Neural cell (in vitro differentiated cells): ENCODE results near the gene AHSG.

Source experiments
- EP300 ChIP-seq: fragments of 450-650 bp; conservative IDR thresholded peaks from 2 replicates; pipeline ENCODE4 v1.6.1; 2014; ENCODE audit warnings: antibody characterized with exemption, mild to moderate bottlenecking, moderate library complexity; ENCODE audit not compliant: poor library complexity, severe bottlenecking
- EZH2 ChIP-seq: fragments of 200-600, 300-800 bp; shearing (Covaris generic), sonication (generic); IDR thresholded peaks from 2 replicates; pipeline ENCODE4 v1.6.1; 2014; ENCODE audit warnings: antibody characterized with exemption, low read length, borderline replicate concordance, mild to moderate bottlenecking; ENCODE audit not compliant: insufficient read depth, poor library complexity, severe bottlenecking
- RAD21 ChIP-seq: fragments of 450-650 bp; conservative IDR thresholded peaks from 2 replicates; pipeline ENCODE4 v1.6.1; 2014; ENCODE audit warnings: antibody characterized with exemption, mild to moderate bottlenecking, moderate library complexity
- SMC3 ChIP-seq: fragments of 450-650 bp; conservative IDR thresholded peaks from 2 replicates; pipeline ENCODE4 v1.6.1; 2014; ENCODE audit warnings: antibody characterized with exemption, mild to moderate bottlenecking, moderate library complexity; ENCODE audit not compliant: poor library complexity
- TF ChIP-seq, protein P1 (sequence below): fragments of 450-650 bp; IDR thresholded peaks from 2 replicates; pipeline ENCODE4 v1.5.1; 2014; ENCODE audit warnings: antibody characterized with exemption, mild to moderate bottlenecking, moderate library complexity; ENCODE audit not compliant: poor library complexity, severe bottlenecking
- TF ChIP-seq, protein P2 (sequence below): IDR thresholded peaks from 2 replicates; pipeline ENCODE4 v1.6.1; 2012; ENCODE audit warnings: borderline replicate concordance

DNA sequence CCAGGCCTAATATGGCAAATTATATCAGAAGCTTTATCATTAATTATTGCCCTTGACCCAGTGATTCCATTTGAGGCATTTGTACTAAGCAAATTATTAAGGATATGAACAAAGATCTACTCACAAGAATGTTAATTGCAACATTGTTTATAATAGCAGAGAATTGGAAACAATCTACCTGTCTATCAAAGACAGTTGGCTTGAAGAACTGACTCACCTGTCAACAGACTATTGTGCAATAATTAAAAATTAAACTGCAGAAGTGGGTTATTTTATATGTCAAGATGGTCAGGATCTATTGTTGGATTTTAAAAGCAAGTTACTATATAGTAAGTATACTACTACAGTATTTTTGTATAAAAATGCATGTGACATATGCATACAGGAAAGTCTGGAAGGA, 20.6 kb downstream of the AHSG start:
- TF ChIP-seq, protein P1, sequence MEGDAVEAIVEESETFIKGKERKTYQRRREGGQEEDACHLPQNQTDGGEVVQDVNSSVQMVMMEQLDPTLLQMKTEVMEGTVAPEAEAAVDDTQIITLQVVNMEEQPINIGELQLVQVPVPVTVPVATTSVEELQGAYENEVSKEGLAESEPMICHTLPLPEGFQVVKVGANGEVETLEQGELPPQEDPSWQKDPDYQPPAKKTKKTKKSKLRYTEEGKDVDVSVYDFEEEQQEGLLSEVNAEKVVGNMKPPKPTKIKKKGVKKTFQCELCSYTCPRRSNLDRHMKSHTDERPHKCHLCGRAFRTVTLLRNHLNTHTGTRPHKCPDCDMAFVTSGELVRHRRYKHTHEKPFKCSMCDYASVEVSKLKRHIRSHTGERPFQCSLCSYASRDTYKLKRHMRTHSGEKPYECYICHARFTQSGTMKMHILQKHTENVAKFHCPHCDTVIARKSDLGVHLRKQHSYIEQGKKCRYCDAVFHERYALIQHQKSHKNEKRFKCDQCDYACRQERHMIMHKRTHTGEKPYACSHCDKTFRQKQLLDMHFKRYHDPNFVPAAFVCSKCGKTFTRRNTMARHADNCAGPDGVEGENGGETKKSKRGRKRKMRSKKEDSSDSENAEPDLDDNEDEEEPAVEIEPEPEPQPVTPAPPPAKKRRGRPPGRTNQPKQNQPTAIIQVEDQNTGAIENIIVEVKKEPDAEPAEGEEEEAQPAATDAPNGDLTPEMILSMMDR: no peak
- TF ChIP-seq EZH2: no peak
- no peak for TF ChIP-seq RAD21
- no peak for TF ChIP-seq SMC3
- TF ChIP-seq, protein P2, sequence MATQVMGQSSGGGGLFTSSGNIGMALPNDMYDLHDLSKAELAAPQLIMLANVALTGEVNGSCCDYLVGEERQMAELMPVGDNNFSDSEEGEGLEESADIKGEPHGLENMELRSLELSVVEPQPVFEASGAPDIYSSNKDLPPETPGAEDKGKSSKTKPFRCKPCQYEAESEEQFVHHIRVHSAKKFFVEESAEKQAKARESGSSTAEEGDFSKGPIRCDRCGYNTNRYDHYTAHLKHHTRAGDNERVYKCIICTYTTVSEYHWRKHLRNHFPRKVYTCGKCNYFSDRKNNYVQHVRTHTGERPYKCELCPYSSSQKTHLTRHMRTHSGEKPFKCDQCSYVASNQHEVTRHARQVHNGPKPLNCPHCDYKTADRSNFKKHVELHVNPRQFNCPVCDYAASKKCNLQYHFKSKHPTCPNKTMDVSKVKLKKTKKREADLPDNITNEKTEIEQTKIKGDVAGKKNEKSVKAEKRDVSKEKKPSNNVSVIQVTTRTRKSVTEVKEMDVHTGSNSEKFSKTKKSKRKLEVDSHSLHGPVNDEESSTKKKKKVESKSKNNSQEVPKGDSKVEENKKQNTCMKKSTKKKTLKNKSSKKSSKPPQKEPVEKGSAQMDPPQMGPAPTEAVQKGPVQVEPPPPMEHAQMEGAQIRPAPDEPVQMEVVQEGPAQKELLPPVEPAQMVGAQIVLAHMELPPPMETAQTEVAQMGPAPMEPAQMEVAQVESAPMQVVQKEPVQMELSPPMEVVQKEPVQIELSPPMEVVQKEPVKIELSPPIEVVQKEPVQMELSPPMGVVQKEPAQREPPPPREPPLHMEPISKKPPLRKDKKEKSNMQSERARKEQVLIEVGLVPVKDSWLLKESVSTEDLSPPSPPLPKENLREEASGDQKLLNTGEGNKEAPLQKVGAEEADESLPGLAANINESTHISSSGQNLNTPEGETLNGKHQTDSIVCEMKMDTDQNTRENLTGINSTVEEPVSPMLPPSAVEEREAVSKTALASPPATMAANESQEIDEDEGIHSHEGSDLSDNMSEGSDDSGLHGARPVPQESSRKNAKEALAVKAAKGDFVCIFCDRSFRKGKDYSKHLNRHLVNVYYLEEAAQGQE: no peak
- no peak for TF ChIP-seq EP300
